Thyroid gland (tissue), 4 donors: ENCODE measurements around the gene SHISA7. TPM values are rescaled to one million over a fixed set of nuclear protein-coding genes. Genes with fewer than 3 reads are reported as not detected.
"Not testable (repeated sequence)": the region's sequence is repeated elsewhere in the genome, so short reads cannot be mapped to it uniquely, and the experiment has no call there.

Experiments
- DNase-seq, 2 donors: peaks; one replicate each; pipeline ENCODE4 v3.0.0-alpha.2; 2019
- H3K27ac ChIP-seq, 3 donors: fragments of 200-600 bp; sonication (generic); 1 replicate in 2 of 3; 2 replicates in 1 of 3; pipeline ENCODE4 v1.5.1; 2016 to 2019; ENCODE audit warnings: mild to moderate bottlenecking in 1 of 3, moderate library complexity in 1 of 3
- H3K27me3 ChIP-seq: fragments of 200-600 bp; sonication (generic); one replicate; pipeline ENCODE4 v1.5.1; 2019
- H3K36me3 ChIP-seq, 2 donors: fragments of 200-600 bp; sonication (generic); one replicate each; pipeline ENCODE4 v1.5.1; 2016 to 2019
- H3K4me1 ChIP-seq, 2 donors: fragments of 200-600 bp; sonication (generic); one replicate each; pipeline ENCODE4 v1.5.1; 2017 to 2019
- H3K4me3 ChIP-seq, 3 donors: fragments of 200-600 bp; sonication (generic); replicated peaks in 1 of 3; 1 replicate in 2 of 3; 2 replicates in 1 of 3; pipeline ENCODE4 v1.5.1; 2016; ENCODE audit warnings: mild to moderate bottlenecking in 1 of 3
- H3K9me3 ChIP-seq: fragments of 200-600 bp; sonication (generic); one replicate; pipeline ENCODE4 v1.5.1; 2017
- CTCF ChIP-seq, 6 experiments: fragments of 200-600 bp in 3 of 6; fragments of 450-650 bp in 3 of 6; sonication (generic) in 3 of 6; IDR thresholded peaks; one replicate each; pipeline ENCODE4 v1.5.1; 2016 to 2019; ENCODE audit warnings: antibody characterized with exemption in 6 of 6, mild to moderate bottlenecking in 2 of 6, inconsistent platforms in 1 of 6, moderate library complexity in 1 of 6
- POLR2A ChIP-seq, 2 donors: fragments of 450-650 bp; IDR thresholded peaks; one replicate each; pipeline ENCODE4 v1.6.1; 2017; ENCODE audit warnings: antibody characterized with exemption in 2 of 2, mild to moderate bottlenecking in 2 of 2, moderate library complexity in 1 of 2
- WGBS, 2 donors: methylation state at CpG; one replicate each; pipeline ENCODE4 v1.1.5; 2017; 5-methylcytosine and 5-hydroxymethylcytosine counted together
- intact Hi-C: fragments of 100-400 bp; cut with DNase I; formaldehyde crosslinking; loops from one replicate; pipeline ENCODE4 v1.15.1; 2023
- total RNA-seq, 4 donors: library from RNA; depleted of rRNA; stranded (reverse); fragments of >200 nt; gene quantifications; one replicate each; pipeline ENCODE4 v1.2.3, GENCODE V29; 2016

The SHISA7 gene
- total RNA-seq, 4 donors from 2014 or later = not detected

GRCh38 chr19:55407550-55407799 is 35.6 kb downstream of the SHISA7 start, which contains the start of gene UBE2S:
Gene UBE2S (minus strand): TSS chr19:55407788. CDS start chr19:55407589, 199 bp downstream.
- intact Hi-C loops = not testable (repeated sequence)

GRCh38 chr19:55406826-55407549 is 36.1 kb downstream of the SHISA7 start:
- TF ChIP-seq CTCF (IDR thresholded peaks at IDR 0.05) (peak in 1 of 6 experiments; percentile 0), POLR2A (IDR thresholded peaks at IDR 0.05) (no peak)
- H3K4me3 ChIP-seq = peak overlapping the region; percentile 69 to 93 (median 92)
- no peaks in the 10 kb centered on the region for H3K27me3 ChIP-seq
- peak; percentile 45 to 47 for DNase-seq
- peaks cover 14 to 18% of the 10 kb centered on the region in 2 donors for H3K4me1 ChIP-seq
- H3K36me3 ChIP-seq = peaks cover 4 to 10% of the 10 kb centered on the region in 2 donors
- intact Hi-C loops = no loop called here
- H3K27ac ChIP-seq = peak overlapping the region; percentile 94 to 100 (median 99)
- no peaks in the 10 kb centered on the region for H3K9me3 ChIP-seq
- 19 to 30% methylated on average over 18 to 23 of the region's 35 CpGs for WGBS, 2 donors

More at GRCh38 chr19:55407550-55407799, 35.6 kb downstream of the SHISA7 start, which contains the start of gene UBE2S:
- DNase-seq, H3K27me3 ChIP-seq, H3K9me3 ChIP-seq: not testable (repeated sequence)
- peak within 1 kb of the TSS; percentile 94 to 100 (median 99) for H3K27ac ChIP-seq
- peaks cover 14 to 18% of the 10 kb centered on the region in 2 donors for H3K4me1 ChIP-seq
- peaks cover under 1 to 10% of the 10 kb centered on the region in 2 donors for H3K36me3 ChIP-seq
- H3K4me3 ChIP-seq = peak within 1 kb of the TSS; percentile 69 to 93 (median 92)
- WGBS, 2 donors = 3% methylated on average over 6 of the region's 36 CpGs; no CpG with 5 or more reads in 1 of the 2 donors
- TF ChIP-seq POLR2A (IDR thresholded peaks at IDR 0.05) = peak; percentile 88 to 100
- peak in 1 of 6 experiments; percentile 1 for TF ChIP-seq CTCF (IDR thresholded peaks at IDR 0.05)

GRCh38 chr19:55406091-55406825 is 36.8 kb downstream of the SHISA7 start:
- 86 to 92% methylated on average over 13 of the region's 14 CpGs for WGBS, 2 donors
- H3K27ac ChIP-seq = no peak overlapping the region
- H3K4me1 ChIP-seq = peaks cover 14 to 18% of the 10 kb centered on the region in 2 donors
- TF ChIP-seq CTCF (IDR thresholded peaks at IDR 0.05) (no peak), POLR2A (IDR thresholded peaks at IDR 0.05) (no peak)
- peak overlapping the region in 1 of 3 donors; percentile 93 for H3K4me3 ChIP-seq
- intact Hi-C loops = no loop called here
- peaks cover 4 to 10% of the 10 kb centered on the region in 2 donors for H3K36me3 ChIP-seq
- no peaks in the 10 kb centered on the region for H3K27me3 ChIP-seq
- H3K9me3 ChIP-seq = no peaks in the 10 kb centered on the region
- DNase-seq = no peak

GRCh38 chr19:55405638-55406037 is 37.5 kb downstream of the SHISA7 start:
- H3K36me3 ChIP-seq = peaks cover 4 to 10% of the 10 kb centered on the region in 2 donors
- intact Hi-C loops = no loop called here
- peaks cover 19 to 23% of the 10 kb centered on the region in 2 donors for H3K4me1 ChIP-seq
- no peak for TF ChIP-seq POLR2A (IDR thresholded peaks at IDR 0.05)
- no peak for TF ChIP-seq CTCF (IDR thresholded peaks at IDR 0.05)
- H3K27ac ChIP-seq = no peak overlapping the region
- WGBS, 2 donors = 88 to 91% methylated on average over 5 of the region's 5 CpGs
- no peak overlapping the region for H3K4me3 ChIP-seq
- no peaks in the 10 kb centered on the region for H3K9me3 ChIP-seq
- H3K27me3 ChIP-seq = no peaks in the 10 kb centered on the region
- DNase-seq = no peak

GRCh38 chr19:55402509-55402908 is 40.6 kb downstream of the SHISA7 start:
- DNase-seq = no peak
- TF ChIP-seq POLR2A (IDR thresholded peaks at IDR 0.05) (no peak), CTCF (IDR thresholded peaks at IDR 0.05) (no peak)
- H3K4me3 ChIP-seq = no peak overlapping the region
- peaks cover 4 to 10% of the 10 kb centered on the region in 2 donors for H3K36me3 ChIP-seq
- peaks cover 19 to 28% of the 10 kb centered on the region in 2 donors for H3K4me1 ChIP-seq
- intact Hi-C loops = no loop called here
- 77 to 83% methylated on average over 2 of the region's 2 CpGs for WGBS, 2 donors
- no peak overlapping the region for H3K27ac ChIP-seq
- no peaks in the 10 kb centered on the region for H3K27me3 ChIP-seq
- H3K9me3 ChIP-seq = no peaks in the 10 kb centered on the region

GRCh38 chr19:55401390-55401789 is 41.7 kb downstream of the SHISA7 start:
- H3K27ac ChIP-seq, H3K27me3 ChIP-seq, DNase-seq, H3K9me3 ChIP-seq, intact Hi-C loops, H3K4me3 ChIP-seq: not testable (repeated sequence)
- peaks cover 4 to 10% of the 10 kb centered on the region in 2 donors for H3K36me3 ChIP-seq
- WGBS, 2 donors = 80 to 85% methylated on average over 1 to 20 of the region's 28 CpGs
- peaks cover 13 to 21% of the 10 kb centered on the region in 2 donors for H3K4me1 ChIP-seq
